Endothelial cell of umbilical vein (primary cell): ENCODE results near the gene HDAC5. TPM values are rescaled to one million over a fixed set of nuclear protein-coding genes. Genes with fewer than 3 reads are reported as not detected.

Source experiments
- BruUV-seq: library from RNA; stranded (reverse); fragments of 400-500 nt; replicated peaks from 2 replicates; lab custom pipeline; 2021; lab: Mats Ljungman, UMichigan
- CTCF ChIA-PET: fragments of 300-600, 350-600 bp; sonication (Branson Sonifier 250); formaldehyde crosslinking; loops from one replicate; lab custom pipeline; 2021; ENCODE audit warnings: antibody characterized with exemption, inconsistent platforms; lab: Charles Lee
- POLR2A ChIA-PET: fragments of 300-600, 350-600 bp; sonication (Branson Sonifier 250); formaldehyde crosslinking; loops from one replicate; lab custom pipeline; 2021; ENCODE audit warnings: antibody characterized with exemption, inconsistent platforms; lab: Charles Lee
- DNase-seq: peaks from one replicate; pipeline ENCODE4 v3.0.0-alpha.2; 2011; ENCODE audit warnings: low read depth, low spot score
- FAIRE-seq: peaks from 2 replicates; lab custom pipeline; 2011; peaks lifted over from hg19 to GRCh38; lab: Jason Lieb, UNC
- H2AFZ ChIP-seq: 2 replicates; pipeline ENCODE4 v1.6.0; 2012; ENCODE audit warnings: low read depth, low read length, control low read depth, inconsistent platforms
- H3K27ac ChIP-seq: 2 replicates; pipeline ENCODE4 v1.5.1; 2011; ENCODE audit warnings: low read depth, mild to moderate bottlenecking, control low read depth, low read length, moderate library complexity; ENCODE audit not compliant: insufficient read depth
- H3K27me3 ChIP-seq, 2 experiments: 2 replicates each; pipeline versions ENCODE4 v1.6.0 to v1.6.1; 2011; ENCODE audit warnings: low read length in 2 of 2, mixed read lengths in 1 of 2; ENCODE audit not compliant: control insufficient read depth in 2 of 2, insufficient read depth in 2 of 2
- H3K36me3 ChIP-seq, 2 experiments: 2 replicates in 1 of 2; 3 replicates in 1 of 2; pipeline ENCODE4 v1.5.1; 2011; ENCODE audit warnings: low read length in 2 of 2, mild to moderate bottlenecking in 1 of 2, moderate library complexity in 1 of 2; ENCODE audit not compliant: control insufficient read depth in 2 of 2, insufficient read depth in 2 of 2; ENCODE audit errors: extremely low read depth in 1 of 2
- H3K4me1 ChIP-seq: 3 replicates; pipeline ENCODE4 v1.5.1; 2011; ENCODE audit warnings: mild to moderate bottlenecking, low read length; ENCODE audit not compliant: control insufficient read depth, insufficient read depth; ENCODE audit errors: extremely low read depth
- H3K4me2 ChIP-seq: 2 replicates; pipeline ENCODE4 v1.6.1; 2011; ENCODE audit warnings: low read length, control low read depth, mixed read lengths; ENCODE audit not compliant: insufficient read depth
- H3K4me3 ChIP-seq, 3 experiments: fragments of 200-600 bp in 1 of 3; sonication (generic), shearing (Covaris generic) in 1 of 3; replicated peaks in 1 of 3; 2 replicates each; pipeline ENCODE4 v1.5.1; 2011 to 2016; ENCODE audit warnings: control low read depth in 3 of 3, low read length in 3 of 3, mild to moderate bottlenecking in 2 of 3, inconsistent platforms in 1 of 3, low read depth in 1 of 3, moderate library complexity in 1 of 3; ENCODE audit not compliant: insufficient read depth in 1 of 3
- H3K79me2 ChIP-seq: 2 replicates; pipeline ENCODE4 v1.6.0; 2012; ENCODE audit warnings: low read length, inconsistent platforms; ENCODE audit not compliant: control insufficient read depth, insufficient read depth
- H3K9ac ChIP-seq: replicated peaks from 2 replicates; pipeline ENCODE3; 2011; ENCODE audit warnings: low read length, control low read depth; ENCODE audit not compliant: insufficient read depth; ENCODE audit errors: extremely low read depth
- H3K9me1 ChIP-seq: replicated peaks from 3 replicates; pipeline ENCODE4 v1.6.0; 2011; ENCODE audit warnings: mild to moderate bottlenecking, low read length; ENCODE audit not compliant: control insufficient read depth, insufficient read depth; ENCODE audit errors: extremely low read depth
- H3K9me3 ChIP-seq: replicated peaks from 2 replicates; pipeline ENCODE4 v1.5.1; 2012; ENCODE audit warnings: low read length, inconsistent platforms; ENCODE audit not compliant: control insufficient read depth, insufficient read depth
- H4K20me1 ChIP-seq: replicated peaks from 2 replicates; pipeline ENCODE3; 2011; ENCODE audit warnings: mild to moderate bottlenecking, low read length; ENCODE audit not compliant: control insufficient read depth, insufficient read depth; ENCODE audit errors: extremely low read depth
- CTCF ChIP-seq, 2 donors: IDR thresholded peaks; 1 replicate in 1 of 2; 2 replicates in 1 of 2; pipeline ENCODE4 v1.5.1; 2011; ENCODE audit warnings: low read length in 2 of 2, mild to moderate bottlenecking in 2 of 2, moderate library complexity in 2 of 2, control low read depth in 1 of 2, inconsistent platforms in 1 of 2, low read depth in 1 of 2; ENCODE audit not compliant: insufficient read depth in 1 of 2; ENCODE audit errors: extremely low read depth in 1 of 2
- EZH2 ChIP-seq: IDR thresholded peaks from 2 replicates; pipeline ENCODE4 v1.6.1; 2012; ENCODE audit warnings: borderline replicate concordance, low read depth, mild to moderate bottlenecking, moderate library complexity, low read length, inconsistent platforms; ENCODE audit not compliant: severe bottlenecking
- FOS ChIP-seq: IDR thresholded peaks from 2 replicates; pipeline ENCODE4 v1.6.1; 2011; ENCODE audit warnings: mild to moderate bottlenecking, low read length, moderate library complexity, borderline replicate concordance; ENCODE audit not compliant: insufficient read depth
- JUN ChIP-seq: IDR thresholded peaks from 2 replicates; pipeline ENCODE4 v1.6.1; 2011; ENCODE audit warnings: borderline replicate concordance, low read depth; ENCODE audit not compliant: insufficient read length, insufficient read depth
- POLR2A ChIP-seq: IDR thresholded peaks from 2 replicates; pipeline ENCODE4 v1.6.1; 2012; ENCODE audit warnings: low read depth, mild to moderate bottlenecking, control low read depth, low read length
- POLR2AphosphoS5 ChIP-seq: IDR thresholded peaks from 2 replicates; pipeline ENCODE4 v1.6.1; 2012; ENCODE audit warnings: low read depth, mild to moderate bottlenecking, control low read depth, low read length, moderate library complexity; ENCODE audit not compliant: insufficient read depth
- dilution Hi-C: fragments of 300-500 bp; cut with MboI; formaldehyde crosslinking; loops from one replicate; pipeline ENCODE4 v1.15.0; 2019; ENCODE audit warnings: low sequenced_read_pairs; ENCODE audit not compliant: extremely low pct_ligation_motif_present
- intact Hi-C: fragments of 100-400 bp; cut with micrococcal nuclease; formaldehyde crosslinking; loops from one replicate; pipeline ENCODE4 v1.10.0; 2022
- polyA plus RNA-seq, 4 experiments: library from polyadenylated mRNA; depleted of rRNA in 3 of 4; stranded (reverse) in 3 of 4; unstranded in 1 of 4; fragments of >200 nt; gene quantifications; 2 replicates each; pipeline versions ENCODE4 v1.2.1 to v1.2.3, GENCODE V29; 2011 to 2012; ENCODE audit warnings: missing spikeins in 1 of 4
- total RNA-seq: library from RNA; stranded (reverse); gene quantifications from 2 replicates; pipeline ENCODE4 v1.2.3, GENCODE V29; 2021

HDAC5 gene
- total and polyA plus RNA-seq, 2 donors (not counting 3 experiments of a cell fraction or from before 2014, with no cell fraction given): 35.4 to 40.4 TPM

- intact Hi-C loops: no loop called here
- Histone ChIP-seq H3K27ac (no peak overlapping the region), H3K9me1 (no peaks in the 10 kb centered on the region), H3K27me3 (no peaks in the 10 kb centered on the region), H3K4me1 (no peaks in the 10 kb centered on the region), H2AFZ (no peak overlapping the region), H3K79me2 (no peaks in the 10 kb centered on the region), H3K9me3 (no peaks in the 10 kb centered on the region), H3K4me3 (no peak overlapping the region), H3K36me3 (peaks cover 4 to 39% of the 10 kb centered on the region in 2 experiments), H3K9ac (no peak overlapping the region), H3K4me2 (no peak overlapping the region), H4K20me1 (no peaks in the 10 kb centered on the region)
- no TSS peak for BruUV-seq
- TF ChIP-seq CTCF (IDR thresholded peaks at IDR 0.05; ENCODE audit: extremely low read depth in 1 of 2, insufficient read depth in 1 of 2, low read depth in 1 of 2, low read length in 2 of 2) (no peak), EZH2 (no peak), FOS (no peak), JUN (no peak), POLR2AphosphoS5 (no peak), POLR2A (no peak)
- dilution Hi-C loops: no loop called here
- FAIRE-seq: no peak
- ChIA-PET POLR2A (no interaction called here), CTCF (no interaction called here)
- DNase-seq: no peak
These were observed 43.3 kb downstream of the HDAC5 start for GRCh38 chr17:44079877-44080821.
